ENCODE measurements around the gene TMEM132D. TPM values are rescaled to one million over a fixed set of nuclear protein-coding genes. Genes with fewer than 3 reads are reported as not detected.

Gene TMEM132D
- total RNA-seq, 2 experiments from 2014 or later: not detected

- CTCF ChIA-PET: interaction anchor here (0.5 kb wide), 1 partner anchor 980 kb away, joined by 3 read pairs; no protein-coding TSS in a partner anchor
- POLR2A ChIA-PET: no interaction called here
Measured at GRCh38 chr12:129762436-129762835, 141.4 kb downstream of the TMEM132D start.

- ChIA-PET POLR2A (no interaction called here), CTCF (no interaction called here)
Measured at GRCh38 chr12:129753586-129753985, 150.2 kb downstream of the TMEM132D start.

- CTCF ChIA-PET: no interaction called here
Measured at GRCh38 chr12:129750421-129750820, 153.4 kb downstream of the TMEM132D start.

GRCh38 chr12:129746318-129746717, 157.5 kb downstream of the TMEM132D start:
- ChIA-PET CTCF (no interaction called here), POLR2A (no interaction called here)

More at GRCh38 chr12:129750421-129750820, 153.4 kb downstream of the TMEM132D start:
- POLR2A ChIA-PET: no interaction called here

GRCh38 chr12:129729170-129729569, 174.7 kb downstream of the TMEM132D start:
- CTCF ChIA-PET: no interaction called here
- POLR2A ChIA-PET: no interaction called here

GRCh38 chr12:129727100-129727499, 176.7 kb downstream of the TMEM132D start:
- POLR2A ChIA-PET: no interaction called here
- CTCF ChIA-PET: no interaction called here

GRCh38 chr12:129723260-129723659, 180.6 kb downstream of the TMEM132D start:
- POLR2A ChIA-PET: no interaction called here
- CTCF ChIA-PET: no interaction called here

- ChIA-PET CTCF (no interaction called here), POLR2A (no interaction called here)
Measured at GRCh38 chr12:129720618-129721017, 183.2 kb downstream of the TMEM132D start.

GRCh38 chr12:129719416-129719815, 184.4 kb downstream of the TMEM132D start:
- CTCF ChIA-PET: no interaction called here
- POLR2A ChIA-PET: no interaction called here

- CTCF ChIA-PET: no interaction called here
- POLR2A ChIA-PET: no interaction called here
Measured at GRCh38 chr12:129717438-129717837, 186.4 kb downstream of the TMEM132D start.

GRCh38 chr12:129716825-129717224, 187.0 kb downstream of the TMEM132D start:
- POLR2A ChIA-PET: no interaction called here
- CTCF ChIA-PET: no interaction called here

GRCh38 chr12:129706716-129707115, 197.1 kb downstream of the TMEM132D start:
- ChIA-PET POLR2A (no interaction called here), CTCF (no interaction called here)

- CTCF ChIA-PET: no interaction called here
- POLR2A ChIA-PET: no interaction called here
Measured at GRCh38 chr12:129704232-129704830, 199.5 kb downstream of the TMEM132D start.

GRCh38 chr12:129701631-129702101, 202.2 kb downstream of the TMEM132D start:
- CTCF ChIA-PET: no interaction called here
- POLR2A ChIA-PET: no interaction called here

GRCh38 chr12:129700036-129700435, 203.8 kb downstream of the TMEM132D start:
- POLR2A ChIA-PET: no interaction called here
- CTCF ChIA-PET: no interaction called here

- ChIA-PET POLR2A (no interaction called here), CTCF (no interaction called here)
Measured at GRCh38 chr12:129696926-129697325, 206.9 kb downstream of the TMEM132D start.

GRCh38 chr12:129696405-129696804, 207.4 kb downstream of the TMEM132D start:
- ChIA-PET POLR2A (no interaction called here), CTCF (no interaction called here)

GRCh38 chr12:129693731-129694130, 210.1 kb downstream of the TMEM132D start:
- ChIA-PET CTCF (no interaction called here), POLR2A (no interaction called here)

GRCh38 chr12:129687731-129688130, 216.1 kb downstream of the TMEM132D start:
- ChIA-PET POLR2A (no interaction called here), CTCF (no interaction called here)

- POLR2A ChIA-PET: no interaction called here
Measured at GRCh38 chr12:129681830-129682229, 222.0 kb downstream of the TMEM132D start.

GRCh38 chr12:129681151-129681550, 222.7 kb downstream of the TMEM132D start:
- CTCF ChIA-PET: no interaction called here
- POLR2A ChIA-PET: no interaction called here

More at GRCh38 chr12:129681830-129682229, 222.0 kb downstream of the TMEM132D start:
- CTCF ChIA-PET: no interaction called here

GRCh38 chr12:129676411-129676810, 227.4 kb downstream of the TMEM132D start:
- POLR2A ChIA-PET: no interaction called here
- CTCF ChIA-PET: no interaction called here

Measured in activated CD8-positive, alpha-beta memory T cell treated with anti-CD3 and anti-CD28 coated beads for 36 hours (primary cell).